Thoracic aorta (tissue), 2 donors: ENCODE results near the gene GCM1. TPM values are rescaled to one million over a fixed set of nuclear protein-coding genes. Genes with fewer than 3 reads are reported as not detected.
"Not testable (repeated sequence)": the region's sequence is repeated elsewhere in the genome, so short reads cannot be mapped to it uniquely, and the experiment has no call there.

Source experiments
- ATAC-seq: fragments of 150-250 bp; one replicate; pipeline ENCODE4 v1.8.0; 2017; ENCODE audit warnings: low read depth; ENCODE audit not compliant: insufficient number of reproducible peaks, low FRiP score
- DNase-seq: peaks from one replicate; pipeline ENCODE4 v3.0.0-alpha.2; 2020; ENCODE audit warnings: low spot score
- H3K27ac ChIP-seq, 2 donors: fragments of 200-600 bp; sonication (generic); 1 replicate in 1 of 2; 2 replicates in 1 of 2; pipeline ENCODE4 v1.5.1; 2016; ENCODE audit warnings: mild to moderate bottlenecking in 2 of 2, moderate library complexity in 2 of 2
- H3K27me3 ChIP-seq: fragments of 200-600 bp; sonication (generic); replicated peaks from 2 replicates; pipeline ENCODE4 v1.6.0; 2016; ENCODE audit warnings: mild to moderate bottlenecking; ENCODE audit not compliant: insufficient read depth
- H3K36me3 ChIP-seq: fragments of 200-600 bp; sonication (generic); one replicate; pipeline ENCODE4 v1.5.1; 2016
- H3K4me1 ChIP-seq, 2 donors: fragments of 200-600 bp; sonication (generic); 1 replicate in 1 of 2; 2 replicates in 1 of 2; pipeline versions ENCODE4 v1.5.1 to v1.6.0; 2016; ENCODE audit warnings: low read depth in 2 of 2, mild to moderate bottlenecking in 1 of 2; ENCODE audit not compliant: control insufficient read depth in 1 of 2
- H3K4me3 ChIP-seq: fragments of 200-600 bp; sonication (generic); 2 replicates; pipeline ENCODE4 v1.5.1; 2016; ENCODE audit warnings: mild to moderate bottlenecking
- H3K9me3 ChIP-seq: fragments of 200-600 bp; sonication (generic); 2 replicates; pipeline ENCODE4 v1.5.1; 2016
- total RNA-seq, 2 donors: library from RNA; depleted of rRNA; stranded (reverse); fragments of >200 nt; gene quantifications; one replicate each; pipeline versions ENCODE4 v1.1.0 to v1.2.3, GENCODE V29; 2016
- TF ChIP-seq, protein P1 (sequence below): fragments of 200-600 bp; sonication (generic); IDR thresholded peaks from one replicate; pipeline ENCODE4 v1.5.1; 2019; ENCODE audit warnings: antibody characterized with exemption

The GCM1 gene
- total RNA-seq, 2 donors from 2014 or later = not detected

GRCh38 chr6:53161481-53162009 lies 12.9 kb upstream of the GCM1 start:
- Histone ChIP-seq H3K4me3 (no peak overlapping the region), H3K27me3 (no peaks in the 10 kb centered on the region), H3K36me3 (no peaks in the 10 kb centered on the region), H3K4me1 (no peaks in the 10 kb centered on the region), H3K27ac (no peak overlapping the region), H3K9me3 (no peaks in the 10 kb centered on the region)
- no peak for DNase-seq
- ATAC-seq = no peak
- TF ChIP-seq, protein P1, sequence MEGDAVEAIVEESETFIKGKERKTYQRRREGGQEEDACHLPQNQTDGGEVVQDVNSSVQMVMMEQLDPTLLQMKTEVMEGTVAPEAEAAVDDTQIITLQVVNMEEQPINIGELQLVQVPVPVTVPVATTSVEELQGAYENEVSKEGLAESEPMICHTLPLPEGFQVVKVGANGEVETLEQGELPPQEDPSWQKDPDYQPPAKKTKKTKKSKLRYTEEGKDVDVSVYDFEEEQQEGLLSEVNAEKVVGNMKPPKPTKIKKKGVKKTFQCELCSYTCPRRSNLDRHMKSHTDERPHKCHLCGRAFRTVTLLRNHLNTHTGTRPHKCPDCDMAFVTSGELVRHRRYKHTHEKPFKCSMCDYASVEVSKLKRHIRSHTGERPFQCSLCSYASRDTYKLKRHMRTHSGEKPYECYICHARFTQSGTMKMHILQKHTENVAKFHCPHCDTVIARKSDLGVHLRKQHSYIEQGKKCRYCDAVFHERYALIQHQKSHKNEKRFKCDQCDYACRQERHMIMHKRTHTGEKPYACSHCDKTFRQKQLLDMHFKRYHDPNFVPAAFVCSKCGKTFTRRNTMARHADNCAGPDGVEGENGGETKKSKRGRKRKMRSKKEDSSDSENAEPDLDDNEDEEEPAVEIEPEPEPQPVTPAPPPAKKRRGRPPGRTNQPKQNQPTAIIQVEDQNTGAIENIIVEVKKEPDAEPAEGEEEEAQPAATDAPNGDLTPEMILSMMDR = no peak

- TF ChIP-seq, protein P1 = no peak
- H3K4me1 ChIP-seq = no peaks in the 10 kb centered on the region
- H3K9me3 ChIP-seq = no peaks in the 10 kb centered on the region
- H3K27ac ChIP-seq = no peak overlapping the region
- ATAC-seq = no peak
- no peaks in the 10 kb centered on the region for H3K27me3 ChIP-seq
- no peak for DNase-seq
- H3K36me3 ChIP-seq = no peaks in the 10 kb centered on the region
- no peak overlapping the region for H3K4me3 ChIP-seq
Observed at GRCh38 chr6:53159558-53159957, 10.9 kb upstream of the GCM1 start.

- not testable (repeated sequence) for H3K4me1 ChIP-seq, H3K4me3 ChIP-seq, H3K27ac ChIP-seq, H3K9me3 ChIP-seq, DNase-seq, ATAC-seq, H3K27me3 ChIP-seq, H3K36me3 ChIP-seq
Observed at GRCh38 chr6:53158076-53158475, 9.4 kb upstream of the GCM1 start.

GRCh38 chr6:53155279-53155678 lies 6.6 kb upstream of the GCM1 start:
- ATAC-seq, H3K27me3 ChIP-seq, H3K9me3 ChIP-seq, DNase-seq, H3K27ac ChIP-seq, H3K4me3 ChIP-seq, H3K4me1 ChIP-seq, H3K36me3 ChIP-seq: not testable (repeated sequence)

- no peak for ATAC-seq
- TF ChIP-seq, protein P1 = no peak
- no peak overlapping the region for H3K27ac ChIP-seq
- H3K9me3 ChIP-seq = no peaks in the 10 kb centered on the region
- H3K4me1 ChIP-seq = no peaks in the 10 kb centered on the region
- no peaks in the 10 kb centered on the region for H3K27me3 ChIP-seq
- H3K4me3 ChIP-seq = no peak overlapping the region
- no peak for DNase-seq
- H3K36me3 ChIP-seq = no peaks in the 10 kb centered on the region
Observed at GRCh38 chr6:53154794-53155193, 6.2 kb upstream of the GCM1 start.

DNA sequence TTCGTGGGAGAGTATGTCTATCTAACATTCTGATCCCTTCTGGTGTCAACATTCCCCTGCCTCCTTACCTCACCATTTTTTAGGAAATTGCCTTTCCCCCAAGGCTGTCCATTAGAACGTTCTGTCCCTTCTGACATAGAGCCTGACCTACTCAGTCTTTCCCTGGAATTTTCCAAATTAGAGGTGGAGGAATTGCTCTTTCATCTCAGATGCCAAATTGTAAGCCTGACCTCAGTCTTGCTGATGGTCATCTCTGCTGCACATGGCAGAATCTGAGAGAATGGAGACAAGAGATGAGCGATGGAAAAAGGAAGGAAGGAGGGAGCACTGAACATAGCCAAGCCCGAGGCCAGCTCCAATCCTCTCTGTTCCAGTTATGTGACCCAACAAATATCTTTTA lies 5.4 kb upstream of the GCM1 start:
- Histone ChIP-seq H3K4me3 (no peak overlapping the region), H3K9me3 (no peaks in the 10 kb centered on the region), H3K27me3 (no peaks in the 10 kb centered on the region), H3K27ac (no peak overlapping the region), H3K4me1 (no peaks in the 10 kb centered on the region), H3K36me3 (no peaks in the 10 kb centered on the region)
- DNase-seq (no peak), ATAC-seq (no peak)
- TF ChIP-seq, protein P1 = no peak
